Caki2 (cell line): Measurements from ENCODE around the gene TRPM5. TPM values are rescaled to one million over a fixed set of nuclear protein-coding genes. Genes with fewer than 3 reads are reported as not detected.

Experiments used
- DNase-seq: peaks from one replicate; pipeline ENCODE4 v3.0.0-alpha.2; 2015; ENCODE audit warnings: low read depth
- in situ Hi-C: cut with HindIII; loops from 2 replicates; pipeline ENCODE4 v1.10.0; 2016; ENCODE audit warnings: low sequenced_read_pairs, low pct_unique_long_range_greater_than_20kb, mixed read lengths
- total RNA-seq: library from RNA; depleted of rRNA; stranded (reverse); fragments of >200 nt; shearing (Covaris generic); gene quantifications from 2 replicates; pipeline ENCODE4 v1.2.3, GENCODE V29; 2014; ENCODE audit warnings: low replicate concordance

The TRPM5 gene
- total RNA-seq, 1 experiment from 2014 or later: not detected

- in situ Hi-C loops: no loop called here
- no peak for DNase-seq
Measured at GRCh38 chr11:2446590-2447252, 2.4 kb upstream of the TRPM5 start.

DNA sequence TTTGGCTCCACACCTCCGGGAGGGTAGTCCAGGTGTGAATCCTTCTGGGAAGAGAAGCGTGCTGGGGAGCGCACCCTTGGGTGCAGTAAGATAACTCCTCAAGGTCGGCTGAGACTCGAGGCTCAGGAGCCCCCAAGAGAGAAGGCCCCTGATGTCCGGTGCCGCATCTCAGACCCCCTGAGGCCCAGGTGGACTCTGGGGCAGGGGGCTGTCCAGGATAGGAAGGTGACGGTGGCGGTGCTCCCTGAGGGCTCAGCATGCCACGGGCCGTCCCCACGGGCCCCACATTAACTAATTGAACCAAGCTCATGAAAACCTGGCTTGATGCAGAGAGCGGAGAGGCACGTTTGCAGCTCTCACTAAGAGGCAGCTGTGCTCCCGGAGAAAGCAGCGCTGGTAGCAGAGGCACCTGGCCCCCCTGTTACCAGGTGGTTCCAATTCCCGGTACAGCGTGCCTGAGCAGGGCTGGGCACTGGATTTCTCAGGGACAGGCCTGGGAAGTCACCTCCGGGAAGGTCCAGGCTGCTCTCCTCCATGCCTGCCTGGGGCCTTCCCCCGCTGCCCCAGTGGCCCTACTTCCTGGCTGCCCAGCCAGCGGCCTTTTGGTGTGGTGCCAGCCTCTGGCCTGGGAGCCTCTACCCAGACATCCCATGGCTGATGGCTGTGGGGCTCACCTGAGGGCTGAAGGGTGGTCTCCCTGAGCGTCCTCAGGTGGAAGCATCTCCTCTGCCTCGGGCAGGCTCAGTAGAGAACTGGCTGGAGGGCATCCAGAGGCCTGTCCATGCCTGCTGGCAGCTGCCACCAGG lies 1.6 kb upstream of the TRPM5 start:
- DNase-seq: no peak
- in situ Hi-C loops: no loop called here

DNA sequence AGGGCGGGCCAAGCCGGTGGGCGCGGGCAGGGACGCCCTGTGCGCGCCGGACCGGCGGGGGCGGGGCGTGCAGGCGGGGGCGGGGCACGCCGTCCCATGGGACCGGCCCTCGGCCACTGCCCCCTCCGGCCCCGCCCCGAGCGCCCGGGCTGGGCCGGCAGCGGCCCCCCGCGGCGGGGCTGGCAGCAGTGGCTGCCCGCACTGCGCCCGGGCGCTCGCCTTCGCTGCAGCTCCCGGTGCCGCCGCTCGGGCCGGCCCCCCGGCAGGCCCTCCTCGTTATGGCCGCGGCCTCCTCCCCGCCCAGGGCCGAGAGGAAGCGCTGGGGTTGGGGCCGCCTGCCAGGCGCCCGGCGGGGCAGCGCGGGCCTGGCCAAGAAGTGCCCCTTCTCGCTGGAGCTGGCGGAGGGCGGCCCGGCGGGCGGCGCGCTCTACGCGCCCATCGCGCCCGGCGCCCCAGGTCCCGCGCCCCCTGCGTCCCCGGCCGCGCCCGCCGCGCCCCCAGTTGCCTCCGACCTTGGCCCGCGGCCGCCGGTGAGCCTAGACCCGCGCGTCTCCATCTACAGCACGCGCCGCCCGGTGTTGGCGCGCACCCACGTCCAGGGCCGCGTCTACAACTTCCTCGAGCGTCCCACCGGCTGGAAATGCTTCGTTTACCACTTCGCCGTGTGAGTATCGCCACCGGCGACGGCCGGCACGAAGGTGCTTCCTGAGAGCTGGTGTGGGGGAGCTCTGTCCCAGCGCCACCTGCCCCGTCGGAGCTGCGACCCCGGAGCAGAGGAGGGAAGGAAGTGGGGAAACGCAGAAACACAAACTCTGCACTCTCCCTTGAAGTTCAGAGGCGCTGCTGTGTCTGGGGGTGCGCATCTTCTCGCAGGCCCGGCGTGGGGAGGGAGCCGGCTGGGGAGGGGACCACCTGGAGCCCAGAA lies 769 bp upstream of the TRPM5 start, which contains the start of gene KCNQ1:
Gene KCNQ1, plus strand, starts transcription at position 188 of the 925 bp plus-strand sequence. Its CDS starts 91 bp downstream, at position 279.
- DNase-seq: peak; percentile 14
- in situ Hi-C loops: no loop called here

DNA sequence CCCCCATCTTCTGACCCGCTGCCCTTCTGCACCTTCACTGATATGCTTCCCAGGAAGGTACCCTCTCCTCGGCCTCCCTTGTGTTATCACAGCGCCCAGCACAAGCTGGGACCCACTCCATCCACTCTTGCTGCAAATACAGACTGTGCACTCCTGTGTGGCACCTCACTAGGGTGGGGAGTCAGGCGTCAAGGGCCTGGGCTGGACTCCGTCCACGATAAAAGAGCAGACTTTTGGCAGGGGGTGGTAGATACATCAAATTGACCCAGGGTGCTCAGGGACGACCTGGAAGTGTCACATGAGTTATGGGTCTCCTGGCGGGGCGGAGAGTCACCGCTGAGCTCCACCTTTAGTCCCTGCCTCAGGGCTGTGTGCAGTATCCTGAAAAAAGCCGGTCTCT lies 908 bp downstream of the TRPM5 start:
- no peak for DNase-seq
- in situ Hi-C loops: no loop called here

GRCh38 chr11:2442589-2442988 lies 1.7 kb downstream of the TRPM5 start:
- in situ Hi-C loops: no loop called here
- no peak for DNase-seq

GRCh38 chr11:2441171-2441570 lies 3.1 kb downstream of the TRPM5 start:
- in situ Hi-C loops: no loop called here
- DNase-seq: no peak

DNA sequence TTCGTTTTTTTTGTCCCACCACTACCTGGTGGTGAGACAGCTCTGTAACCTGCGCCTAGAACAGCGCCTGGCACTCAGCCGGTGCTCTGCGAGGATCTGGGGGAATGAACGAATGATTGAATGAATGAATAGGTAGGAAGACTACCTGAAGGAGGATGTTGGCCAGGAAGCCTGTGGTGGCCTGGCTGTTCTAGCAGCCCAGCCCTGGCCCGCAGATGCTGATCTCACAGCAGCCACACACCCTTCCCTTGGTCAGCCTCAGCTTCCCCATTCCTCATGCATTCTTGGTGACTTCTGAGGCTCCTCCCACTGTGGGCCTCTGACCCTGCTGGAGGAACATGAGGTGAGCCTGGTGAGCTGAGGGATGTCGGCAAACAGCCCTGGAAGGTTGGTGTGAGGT lies 3.7 kb downstream of the TRPM5 start:
- no peak for DNase-seq

GRCh38 chr11:2439820-2440219 lies 4.5 kb downstream of the TRPM5 start:
- no peak for DNase-seq
- in situ Hi-C loops: no loop called here

More for the DNA sequence above, 3.7 kb downstream of the TRPM5 start:
- in situ Hi-C loops: no loop called here

- in situ Hi-C loops: no loop called here
- no peak for DNase-seq
Measured at GRCh38 chr11:2437516-2437915, 6.8 kb downstream of the TRPM5 start.

- in situ Hi-C loops: no loop called here
Measured at GRCh38 chr11:2436521-2437031, 7.7 kb downstream of the TRPM5 start.

DNA sequence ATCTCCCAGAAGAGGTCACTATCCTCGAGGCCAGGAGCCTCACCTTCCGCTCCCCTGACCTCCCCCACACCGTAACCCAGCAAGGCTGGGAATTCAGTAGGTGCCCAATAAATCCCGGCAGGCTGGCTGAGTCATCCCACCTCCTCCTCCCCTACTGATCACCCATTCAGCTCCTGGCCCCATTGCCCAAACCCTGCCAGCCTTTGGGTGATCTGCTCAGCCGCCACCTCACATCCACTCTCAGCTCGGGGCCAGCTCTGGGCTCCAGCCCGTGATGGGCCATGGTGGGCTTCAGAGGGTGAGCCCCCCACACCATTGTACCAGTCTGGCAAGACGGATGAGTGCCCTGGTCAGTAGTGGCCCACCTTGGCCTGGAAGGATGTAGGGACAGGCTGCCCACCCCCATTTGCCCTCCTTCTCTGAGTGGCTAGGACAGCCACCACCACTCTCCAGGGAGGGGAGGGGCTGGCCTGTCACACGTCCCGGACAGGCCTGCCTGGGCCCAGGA lies 8.2 kb downstream of the TRPM5 start:
- in situ Hi-C loops: no loop called here
- no peak for DNase-seq

More at GRCh38 chr11:2436521-2437031, 7.7 kb downstream of the TRPM5 start:
- no peak for DNase-seq

GRCh38 chr11:2435288-2436012 lies 8.9 kb downstream of the TRPM5 start:
- in situ Hi-C loops: no loop called here

DNA sequence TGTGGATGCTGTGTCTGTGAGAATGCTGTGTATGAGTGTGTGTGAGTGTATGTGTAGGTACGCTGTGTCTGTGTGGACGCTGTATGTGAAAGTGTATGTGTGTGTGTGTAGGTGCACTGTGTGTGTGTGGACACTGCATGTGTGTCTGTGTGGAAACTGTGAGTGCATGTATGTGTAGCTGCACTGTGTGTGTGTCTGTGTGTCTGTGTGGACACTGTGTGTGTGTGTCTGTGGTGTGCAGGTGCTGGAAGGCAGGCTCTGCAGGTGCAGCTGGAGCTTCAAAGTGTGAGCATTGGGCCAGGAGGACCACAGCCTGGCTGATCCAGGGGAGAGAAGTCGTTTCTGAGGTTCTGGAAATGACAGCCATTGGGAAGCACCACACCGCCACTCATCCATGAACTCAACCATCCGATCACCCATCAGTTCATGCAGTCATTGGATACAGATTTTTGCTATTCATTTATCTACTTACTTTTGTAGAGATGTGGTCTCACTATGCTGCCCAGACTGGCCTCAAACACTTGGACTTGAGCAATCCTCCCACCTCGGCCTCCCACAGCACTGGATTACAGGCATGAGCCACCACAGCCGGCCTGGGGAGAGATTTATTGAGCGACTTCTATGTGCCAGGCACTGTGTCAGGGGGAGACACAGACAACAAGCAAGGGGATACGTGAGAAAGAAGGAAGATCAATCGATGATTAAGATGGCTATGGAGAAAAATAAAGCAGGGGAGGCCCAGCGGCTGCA lies 9.6 kb downstream of the TRPM5 start:
- no peak for DNase-seq
- in situ Hi-C loops: no loop called here

More at GRCh38 chr11:2435288-2436012, 8.9 kb downstream of the TRPM5 start:
- no peak for DNase-seq

GRCh38 chr11:2434008-2434407 lies 10.3 kb downstream of the TRPM5 start:
- in situ Hi-C loops: no loop called here
- DNase-seq: no peak

DNA sequence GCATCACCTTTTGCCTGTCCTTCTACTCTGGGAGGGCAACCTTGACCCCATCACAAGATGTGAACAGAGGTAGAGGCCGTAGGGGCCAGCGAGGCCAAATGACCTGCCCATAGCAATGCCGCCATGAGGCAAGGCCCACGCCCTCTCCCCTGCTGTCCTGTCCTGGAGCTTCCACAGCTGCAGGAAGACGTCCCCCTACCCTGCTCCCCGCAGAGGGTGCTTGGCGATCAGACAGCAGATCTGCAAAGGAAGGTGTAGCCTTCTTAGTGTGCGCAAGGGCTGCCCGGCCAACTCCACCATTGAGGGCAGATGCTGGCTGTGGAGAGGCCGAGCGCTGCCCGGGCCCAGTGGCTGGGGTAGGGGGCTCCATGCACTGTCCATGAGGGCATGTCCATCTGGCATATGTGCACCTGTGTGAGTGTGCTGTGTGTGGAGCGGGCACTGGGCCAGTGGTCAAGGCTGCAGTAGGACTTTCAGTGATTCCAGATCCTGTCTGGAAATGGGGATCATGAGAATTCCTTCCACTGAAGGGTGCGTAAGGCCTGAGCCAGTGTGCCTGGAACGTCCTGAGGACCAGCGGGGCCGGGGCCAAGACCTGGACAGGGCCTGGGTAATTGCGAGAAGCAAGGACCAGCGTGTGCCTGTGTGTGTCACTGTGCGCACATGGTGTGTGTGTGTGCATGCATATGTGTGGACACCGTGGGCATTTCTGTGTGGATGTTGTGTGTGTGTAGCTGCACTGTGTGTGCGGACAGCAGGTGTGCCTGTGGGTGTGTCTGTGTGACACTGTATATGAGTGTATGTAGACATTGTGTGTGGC lies 11.0 kb downstream of the TRPM5 start:
- DNase-seq: no peak
- in situ Hi-C loops: no loop called here

DNA sequence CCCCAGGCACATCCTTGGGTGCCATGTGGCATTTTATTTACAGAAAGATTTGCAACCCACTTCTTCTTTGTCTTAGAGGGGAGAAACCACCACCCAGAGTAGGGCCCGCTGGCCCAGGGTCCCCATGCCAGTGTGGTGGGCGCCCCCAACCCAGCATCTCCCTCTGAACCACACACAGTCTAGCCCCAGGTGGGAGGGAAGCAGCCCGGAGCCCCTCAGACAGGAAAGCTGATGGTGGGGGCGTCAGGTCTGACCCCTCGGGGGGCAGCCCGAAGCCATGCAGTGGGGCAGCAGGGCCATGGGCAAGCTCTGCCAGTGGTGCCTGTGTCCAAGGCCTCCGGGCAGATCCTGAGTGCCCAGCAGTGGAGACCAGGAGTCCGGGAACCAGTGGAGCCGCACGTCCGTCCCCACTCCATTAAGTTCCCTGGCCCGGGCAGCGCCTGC lies 11.7 kb downstream of the TRPM5 start:
- DNase-seq: no peak
- in situ Hi-C loops: no loop called here
